GM12878 (cell line): ENCODE measurements around the gene CCDC87. TPM values are rescaled to one million over a fixed set of nuclear protein-coding genes. Genes with fewer than 3 reads are reported as not detected.

Experiments
- ATAC-seq: fragments of 200-7000 bp; cut with Tn5 transposase; 3 replicates; pipeline ENCODE4 v1.9.1; 2020; ENCODE audit warnings: mild to moderate bottlenecking, moderate library complexity
- BruUV-seq: library from RNA; stranded (reverse); fragments of 400-500 nt; replicated peaks from 2 replicates; lab custom pipeline; 2021; lab: Mats Ljungman, UMichigan
- CTCF ChIA-PET: fragments of 300-600 bp; sonication (Branson Sonifier 250); formaldehyde crosslinking; extraction: SDS; loops from one replicate; lab custom pipeline; 2021; ENCODE audit warnings: inconsistent platforms; lab: Yijun Ruan, JAX
- POLR2A ChIA-PET: fragments of 350-600 bp; formaldehyde crosslinking; extraction: SDS; loops from one replicate; lab custom pipeline; 2021; ENCODE audit warnings: inconsistent platforms; lab: Charles Lee
- RAD21 ChIA-PET: fragments of 300-600 bp; sonication (Branson Sonifier 250); formaldehyde crosslinking; loops from one replicate; lab custom pipeline; 2023; ENCODE audit warnings: antibody characterized with exemption; ENCODE audit not compliant: unreplicated experiment; lab: Charles Lee
- SMC1A ChIA-PET: fragments of 300-600 bp; sonication (Branson Sonifier 250); formaldehyde crosslinking; loops from one replicate; lab custom pipeline; 2023; ENCODE audit not compliant: unreplicated experiment, uncharacterized antibody; lab: Charles Lee
- DNase-seq: peaks from one replicate; pipeline ENCODE4 v3.0.0-alpha.2; 2011; ENCODE audit warnings: low read depth, low spot score
- FAIRE-seq: peaks from 3 replicates; lab custom pipeline; 2011; peaks lifted over from hg19 to GRCh38; lab: Jason Lieb, UNC
- H2AFZ ChIP-seq: 2 replicates; pipeline ENCODE4 v1.6.0; 2011; ENCODE audit warnings: low read depth, low read length, control low read depth; ENCODE audit not compliant: control insufficient read depth
- H3K27ac ChIP-seq: 2 replicates; pipeline ENCODE4 v1.5.1; 2011; ENCODE audit warnings: control low read depth; ENCODE audit not compliant: control insufficient read depth, insufficient read depth
- H3K27me3 ChIP-seq, 2 experiments: replicated peaks in 1 of 2; 2 replicates each; pipeline versions ENCODE4 v1.6.0 to v1.6.1; 2011; ENCODE audit warnings: low read length in 1 of 2; ENCODE audit not compliant: control insufficient read depth in 2 of 2, insufficient read depth in 2 of 2
- H3K36me3 ChIP-seq, 2 experiments: 2 replicates each; pipeline ENCODE4 v1.5.1; 2011; ENCODE audit warnings: low read length in 1 of 2; ENCODE audit not compliant: control insufficient read depth in 2 of 2, insufficient read depth in 2 of 2
- H3K4me1 ChIP-seq: 2 replicates; pipeline ENCODE4 v1.6.1; 2011; ENCODE audit warnings: mild to moderate bottlenecking, low read length, moderate library complexity, mixed read lengths; ENCODE audit not compliant: control insufficient read depth, insufficient read depth
- H3K4me2 ChIP-seq: 2 replicates; pipeline ENCODE4 v1.6.0; 2011; ENCODE audit warnings: control low read depth; ENCODE audit not compliant: control insufficient read depth, insufficient read depth
- H3K4me3 ChIP-seq: fragments of 200-600 bp; sonication (generic); 2 replicates; pipeline ENCODE4 v1.5.1; 2016
- H3K79me2 ChIP-seq: 2 replicates; pipeline ENCODE4 v1.6.0; 2011; ENCODE audit warnings: low read length; ENCODE audit not compliant: control insufficient read depth, insufficient read depth
- H3K9ac ChIP-seq: 2 replicates; pipeline ENCODE4 v1.8.0; 2011; ENCODE audit warnings: low read length, control low read depth, mixed read lengths; ENCODE audit not compliant: control insufficient read depth, insufficient read depth
- H3K9me3 ChIP-seq: replicated peaks from 3 replicates; pipeline ENCODE4 v1.5.1; 2011; ENCODE audit warnings: mild to moderate bottlenecking, low read length; ENCODE audit not compliant: control insufficient read depth, insufficient read depth
- H4K20me1 ChIP-seq: 2 replicates; pipeline ENCODE4 v1.6.0; 2011; ENCODE audit not compliant: control insufficient read depth, insufficient read depth
- ETV6 ChIP-seq, 2 experiments: fragments of 450-650 bp in 1 of 2; IDR thresholded peaks in 1 of 2; conservative IDR thresholded peaks in 1 of 2; 2 replicates each; pipeline ENCODE4 v1.6.1; 2014; ENCODE audit warnings: antibody characterized with exemption in 1 of 2, borderline replicate concordance in 1 of 2, low read depth in 1 of 2, mild to moderate bottlenecking in 1 of 2, moderate library complexity in 1 of 2
- MEF2A ChIP-seq: IDR thresholded peaks from 2 replicates; pipeline ENCODE4 v1.6.1; 2011; ENCODE audit warnings: low read depth, mild to moderate bottlenecking, low read length, moderate library complexity; ENCODE audit not compliant: insufficient read depth
- NBN ChIP-seq: fragments of 450-650 bp; IDR thresholded peaks from 2 replicates; pipeline ENCODE4 v1.6.1; 2016
- NRF1 ChIP-seq: conservative IDR thresholded peaks from 2 replicates; pipeline ENCODE4 v1.6.1; 2011; ENCODE audit warnings: mild to moderate bottlenecking, low read depth, low read length, improper control_type of control experiment
- POLR2A ChIP-seq: IDR thresholded peaks from 2 replicates; pipeline ENCODE4 v1.6.1; 2011; ENCODE audit warnings: low read depth, mild to moderate bottlenecking, low read length
- RB1 ChIP-seq: fragments of 450-650 bp; formaldehyde crosslinking; IDR thresholded peaks from 2 replicates; pipeline ENCODE4 v1.6.1; 2017; ENCODE audit warnings: mild to moderate bottlenecking, borderline replicate concordance
- SIX5 ChIP-seq: IDR thresholded peaks from 2 replicates; pipeline ENCODE4 v1.6.1; 2011; ENCODE audit warnings: mild to moderate bottlenecking, low read depth, low read length, moderate library complexity; ENCODE audit not compliant: severe bottlenecking
- TCF7 ChIP-seq: IDR thresholded peaks from 2 replicates; pipeline ENCODE4 v1.6.1; 2014; ENCODE audit warnings: antibody characterized with exemption, borderline replicate concordance
- ZBTB4 ChIP-seq: fragments of 450-650 bp; formaldehyde crosslinking; IDR thresholded peaks from 2 replicates; pipeline ENCODE4 v1.4.0; 2022; ENCODE audit warnings: mild to moderate bottlenecking, moderate library complexity
- ZNF274 ChIP-seq: IDR thresholded peaks from one replicate; pipeline ENCODE4 v1.8.0; 2011; ENCODE audit not compliant: insufficient read length, insufficient read depth
- ZSCAN29 ChIP-seq: fragments of 450-650 bp; IDR thresholded peaks from 2 replicates; pipeline ENCODE4 v1.6.1; 2017; ENCODE audit warnings: mild to moderate bottlenecking, moderate library complexity
- WGBS: methylation state at CpG from one replicate; pipeline ENCODE4 v1.1.6; 2016; ENCODE audit warnings: low lambda C conversion rate; ENCODE audit not compliant: insufficient replicate concordance, insufficient coverage; ENCODE audit errors: missing lambda C conversion rate; 5-methylcytosine and 5-hydroxymethylcytosine counted together
- in situ Hi-C: fragments of 300-500 bp; cut with MboI; formaldehyde crosslinking; loops from 9 replicates; pipeline ENCODE4 v1.14.3; 2018; ENCODE audit warnings: mixed read lengths
- intact Hi-C: fragments of 100-400 bp; cut with micrococcal nuclease; formaldehyde crosslinking; loops from one replicate; pipeline ENCODE4 v1.14.2; 2022; ENCODE audit not compliant: unreplicated experiment
- polyA plus RNA-seq, 11 experiments: library from polyadenylated mRNA; depleted of rRNA in 4 of 11; unstranded in 6 of 11; stranded (reverse) in 5 of 11; fragments of >200 nt; fragmentation: Nextera tagmentation in 4 of 11; fragmentation: Illumina TruSeq in 1 of 11; extraction: Ambion mirVana in 4 of 11; extraction: Trizol in 1 of 11; gene quantifications; 1 replicate in 1 of 11; 2 replicates in 10 of 11; pipeline versions ENCODE4 v1.2.1 to v1.2.3, GENCODE V29; 2011 to 2016; ENCODE audit warnings: inconsistent platforms in 2 of 11, missing spikeins in 2 of 11, low read depth in 1 of 11
- total RNA-seq, 4 experiments: library from RNA; depleted of rRNA in 3 of 4; stranded (reverse); fragments of >200 nt in 3 of 4; fragmentation: Illumina TruSeq in 1 of 4; extraction: Trizol in 1 of 4; gene quantifications; 2 replicates each; pipeline versions ENCODE4 v1.2.1 to v1.2.3, GENCODE V29; 2013 to 2021
- TF ChIP-seq, protein P1 (sequence below): fragments of 150-350 bp; IDR thresholded peaks from 2 replicates; pipeline ENCODE4 v1.6.1; 2014; ENCODE audit warnings: mild to moderate bottlenecking, low read depth, low read length
- TF ChIP-seq, protein P2 (sequence below): fragments of 450-650 bp; IDR thresholded peaks from 2 replicates; pipeline ENCODE4 v1.6.1; 2017; ENCODE audit warnings: low read depth, mild to moderate bottlenecking, moderate library complexity
- TF ChIP-seq, protein P3 (sequence below): IDR thresholded peaks from 2 replicates; pipeline ENCODE4 v1.6.1; 2011; ENCODE audit warnings: borderline replicate concordance, low read depth, mild to moderate bottlenecking, moderate library complexity, low read length; ENCODE audit not compliant: insufficient read depth, poor library complexity, severe bottlenecking

The CCDC87 gene
- total and polyA plus RNA-seq, 10 of the 15 experiments (the other 5 are each of a cell fraction or from before 2014, with no cell fraction given), result 0.02 to 0.17 (median 0.09) TPM; not detected in 3

GRCh38 chr11:66609721-66610617 is 17.1 kb upstream of the CCDC87 start:
- ChIA-PET POLR2A (interaction anchor here (0.8 to 1.5 kb wide), 3 partner anchors 10 to 17 kb away, joined by 3 read pairs; partner anchors contain the start of genes CCDC87 and CCS), SMC1A (interaction anchor here (0.6 to 1.0 kb wide), 5 partner anchors 9 to 154 kb away, joined by 3 to 4 read pairs (median 3); partner anchors contain the start of gene DPP3), RAD21 (interaction anchor here (1.4 to 1.7 kb wide), 2 partner anchors 9 to 68 kb away, joined by 3 to 6 read pairs; partner anchors contain the start of gene RBM4B), CTCF (interaction anchor here (1.0 to 4.5 kb wide), 3 partner anchors 14 to 44 kb away, joined by 3 to 21 read pairs (median 3); no protein-coding TSS in a partner anchor)
- H3K9me3 ChIP-seq, result no peaks in the 10 kb centered on the region
- TSS peak; percentile 54 for BruUV-seq
- intact Hi-C loops, result no loop called here
- no peaks in the 10 kb centered on the region for H4K20me1 ChIP-seq
- FAIRE-seq (no peak), ATAC-seq (no peak), DNase-seq (no peak)
- peak overlapping the region; percentile 1; the same call in 1 of the 2 replicates for H3K4me2 ChIP-seq
- 57% methylated on average over 4 of the region's 4 CpGs for WGBS
- H2AFZ ChIP-seq, result no peak overlapping the region; the same call in 1 of the 2 replicates
- peaks cover 30% of the 10 kb centered on the region for H3K4me1 ChIP-seq
- H3K9ac ChIP-seq, result no peak overlapping the region
- H3K36me3 ChIP-seq, result peaks cover 0 to 5% of the 10 kb centered on the region in 2 experiments; a peak in 3 of 4 replicates
- H3K27me3 ChIP-seq, result no peaks in the 10 kb centered on the region
- H3K27ac ChIP-seq, result peak overlapping the region; percentile 11
- in situ Hi-C loops, result no loop called here
- H3K79me2 ChIP-seq, result no peaks in the 10 kb centered on the region
- H3K4me3 ChIP-seq, result no peak overlapping the region
- TF ChIP-seq, protein P1, sequence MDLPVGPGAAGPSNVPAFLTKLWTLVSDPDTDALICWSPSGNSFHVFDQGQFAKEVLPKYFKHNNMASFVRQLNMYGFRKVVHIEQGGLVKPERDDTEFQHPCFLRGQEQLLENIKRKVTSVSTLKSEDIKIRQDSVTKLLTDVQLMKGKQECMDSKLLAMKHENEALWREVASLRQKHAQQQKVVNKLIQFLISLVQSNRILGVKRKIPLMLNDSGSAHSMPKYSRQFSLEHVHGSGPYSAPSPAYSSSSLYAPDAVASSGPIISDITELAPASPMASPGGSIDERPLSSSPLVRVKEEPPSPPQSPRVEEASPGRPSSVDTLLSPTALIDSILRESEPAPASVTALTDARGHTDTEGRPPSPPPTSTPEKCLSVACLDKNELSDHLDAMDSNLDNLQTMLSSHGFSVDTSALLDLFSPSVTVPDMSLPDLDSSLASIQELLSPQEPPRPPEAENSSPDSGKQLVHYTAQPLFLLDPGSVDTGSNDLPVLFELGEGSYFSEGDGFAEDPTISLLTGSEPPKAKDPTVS, result no peak
- no peak for TF ChIP-seq SIX5
- TF ChIP-seq ZBTB4 (CRISPR knock-in tag), result no peak
- TF ChIP-seq ZSCAN29, result no peak
- TF ChIP-seq TCF7, result no peak
- TF ChIP-seq POLR2A, result no peak
- no peak for TF ChIP-seq NRF1
- TF ChIP-seq, protein P2, sequence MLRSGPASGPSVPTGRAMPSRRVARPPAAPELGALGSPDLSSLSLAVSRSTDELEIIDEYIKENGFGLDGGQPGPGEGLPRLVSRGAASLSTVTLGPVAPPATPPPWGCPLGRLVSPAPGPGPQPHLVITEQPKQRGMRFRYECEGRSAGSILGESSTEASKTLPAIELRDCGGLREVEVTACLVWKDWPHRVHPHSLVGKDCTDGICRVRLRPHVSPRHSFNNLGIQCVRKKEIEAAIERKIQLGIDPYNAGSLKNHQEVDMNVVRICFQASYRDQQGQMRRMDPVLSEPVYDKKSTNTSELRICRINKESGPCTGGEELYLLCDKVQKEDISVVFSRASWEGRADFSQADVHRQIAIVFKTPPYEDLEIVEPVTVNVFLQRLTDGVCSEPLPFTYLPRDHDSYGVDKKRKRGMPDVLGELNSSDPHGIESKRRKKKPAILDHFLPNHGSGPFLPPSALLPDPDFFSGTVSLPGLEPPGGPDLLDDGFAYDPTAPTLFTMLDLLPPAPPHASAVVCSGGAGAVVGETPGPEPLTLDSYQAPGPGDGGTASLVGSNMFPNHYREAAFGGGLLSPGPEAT, result no peak
- TF ChIP-seq ZNF274, result no peak
- no peak for TF ChIP-seq MEF2A
- TF ChIP-seq, protein P3, sequence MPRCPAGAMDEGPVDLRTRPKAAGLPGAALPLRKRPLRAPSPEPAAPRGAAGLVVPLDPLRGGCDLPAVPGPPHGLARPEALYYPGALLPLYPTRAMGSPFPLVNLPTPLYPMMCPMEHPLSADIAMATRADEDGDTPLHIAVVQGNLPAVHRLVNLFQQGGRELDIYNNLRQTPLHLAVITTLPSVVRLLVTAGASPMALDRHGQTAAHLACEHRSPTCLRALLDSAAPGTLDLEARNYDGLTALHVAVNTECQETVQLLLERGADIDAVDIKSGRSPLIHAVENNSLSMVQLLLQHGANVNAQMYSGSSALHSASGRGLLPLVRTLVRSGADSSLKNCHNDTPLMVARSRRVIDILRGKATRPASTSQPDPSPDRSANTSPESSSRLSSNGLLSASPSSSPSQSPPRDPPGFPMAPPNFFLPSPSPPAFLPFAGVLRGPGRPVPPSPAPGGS, result no peak
- TF ChIP-seq ETV6 (conservative IDR thresholded peaks at IDR 0.05 in 1 of 2, IDR thresholded peaks at IDR 0.05 in 1 of 2; ENCODE audit: borderline replicate concordance in 1 of 2, low read depth in 1 of 2), result no peak
- TF ChIP-seq NBN, result no peak
- TF ChIP-seq RB1, result no peak
